Mesodermal cell (in vitro differentiated cells): Measurements from ENCODE around the gene RFNG.

Experiments
- H3K27ac ChIP-seq: 2 replicates; pipeline ENCODE4 v1.7.0; 2013; ENCODE audit warnings: mild to moderate bottlenecking, low read depth, low read length, moderate library complexity; ENCODE audit not compliant: severe bottlenecking
- H3K36me3 ChIP-seq: 2 replicates; pipeline ENCODE4 v1.7.1; 2013; ENCODE audit warnings: mild to moderate bottlenecking, low read length, moderate library complexity; ENCODE audit not compliant: control insufficient read depth, insufficient read depth
- H3K4me1 ChIP-seq: one replicate; pipeline ENCODE4 v1.7.1; 2013; ENCODE audit warnings: mild to moderate bottlenecking, low read length; ENCODE audit not compliant: insufficient read depth, control insufficient read depth, poor library complexity, severe bottlenecking
- H3K4me3 ChIP-seq: 2 replicates; pipeline ENCODE4 v1.7.0; 2013; ENCODE audit warnings: low read length, control low read depth, mild to moderate bottlenecking; ENCODE audit not compliant: insufficient read depth, poor library complexity, severe bottlenecking; ENCODE audit errors: extremely low read depth
- H3K9me3 ChIP-seq: 2 replicates; pipeline ENCODE4 v1.7.1; 2013; ENCODE audit warnings: mild to moderate bottlenecking, low read length, moderate library complexity; ENCODE audit not compliant: control insufficient read depth
- WGBS, 2 experiments: methylation state at CpG; one replicate each; pipeline ENCODE4 v1.1.5; 2013; ENCODE audit warnings: missing lambda C conversion rate in 2 of 2; ENCODE audit not compliant: insufficient coverage in 2 of 2; 5-methylcytosine and 5-hydroxymethylcytosine counted together

The RFNG gene

DNA sequence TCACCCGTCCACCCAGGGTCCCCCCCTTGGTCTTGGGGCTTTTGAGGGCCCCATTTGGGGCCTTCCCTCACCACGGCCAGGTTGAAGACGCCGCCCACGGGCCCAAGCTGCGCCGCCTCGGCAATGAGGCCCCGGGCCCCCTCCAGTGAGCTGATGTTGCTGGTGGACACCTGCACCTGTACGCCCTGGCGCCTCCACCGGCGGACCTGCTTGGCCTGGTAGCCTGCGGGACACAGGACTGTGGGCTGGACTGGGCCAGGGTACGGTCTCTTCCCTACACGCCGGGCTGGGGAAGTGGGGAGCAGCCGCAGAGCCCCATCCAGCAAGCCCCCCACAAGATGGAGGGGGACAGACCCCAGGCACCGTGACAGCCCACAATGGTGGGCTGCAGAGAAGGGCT lies 30.8 kb upstream of the RFNG start:
- H3K27ac ChIP-seq = no peak overlapping the region
- WGBS, 2 experiments = 96 to 98% methylated on average over 17 to 19 of the region's 19 CpGs
- no peaks in the 10 kb centered on the region for H3K4me1 ChIP-seq
- no peaks in the 10 kb centered on the region for H3K9me3 ChIP-seq
- H3K4me3 ChIP-seq = no peak overlapping the region
- peaks cover 96% of the 10 kb centered on the region for H3K36me3 ChIP-seq

DNA sequence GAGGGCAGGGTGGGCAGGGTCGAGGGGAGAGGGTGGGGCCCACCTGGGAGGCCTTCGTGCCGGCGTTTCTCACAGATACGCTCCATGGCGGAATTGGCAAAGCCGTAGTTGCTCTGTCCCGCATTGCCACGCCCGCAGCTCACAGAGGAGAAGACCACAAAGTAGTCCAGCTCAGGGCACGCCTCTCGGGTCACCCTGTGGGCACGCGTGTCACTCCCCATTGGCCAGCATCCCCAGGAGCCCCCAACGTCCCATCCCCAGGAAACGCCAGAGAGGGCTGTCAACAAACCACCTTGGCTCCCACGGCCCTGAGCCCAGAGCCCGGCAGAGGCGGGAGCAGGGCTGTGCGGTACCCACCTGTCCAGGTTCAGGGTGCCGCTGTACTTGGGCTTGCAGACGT lies 30.4 kb upstream of the RFNG start:
- 97% methylated on average over 22 of the region's 22 CpGs for WGBS, 2 experiments
- no peak overlapping the region for H3K27ac ChIP-seq
- no peaks in the 10 kb centered on the region for H3K4me1 ChIP-seq
- H3K4me3 ChIP-seq = no peak overlapping the region
- H3K36me3 ChIP-seq = peaks cover 92% of the 10 kb centered on the region
- H3K9me3 ChIP-seq = no peaks in the 10 kb centered on the region

DNA sequence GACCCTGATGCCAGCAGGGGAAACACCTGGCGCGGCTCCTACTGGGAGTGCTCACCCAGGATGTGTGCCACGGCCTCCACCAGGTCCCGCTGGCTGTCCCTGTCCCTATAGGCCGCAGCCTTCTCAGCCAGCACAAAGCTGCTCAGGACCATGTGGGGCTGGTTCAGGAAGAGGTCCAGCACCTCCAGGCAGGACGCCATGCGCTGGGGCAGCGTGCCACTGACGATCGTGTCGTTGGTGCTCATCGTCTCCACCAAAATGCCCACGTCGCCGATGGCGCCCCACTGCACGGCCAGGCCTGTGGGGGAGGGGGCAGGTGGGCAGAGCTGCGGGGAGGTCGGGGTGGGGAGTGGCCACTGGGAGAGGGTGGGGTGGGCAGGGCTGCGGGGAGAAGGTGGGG lies 29.9 kb upstream of the RFNG start:
- no peak overlapping the region for H3K4me3 ChIP-seq
- no peaks in the 10 kb centered on the region for H3K9me3 ChIP-seq
- 93 to 99% methylated on average over 7 to 15 of the region's 20 CpGs for WGBS, 2 experiments
- H3K27ac ChIP-seq = no peak overlapping the region
- peaks cover 88% of the 10 kb centered on the region for H3K36me3 ChIP-seq
- no peaks in the 10 kb centered on the region for H3K4me1 ChIP-seq

GRCh38 chr17:82080789-82081464 lies 29.3 kb upstream of the RFNG start:
- Histone ChIP-seq H3K4me1 (no peaks in the 10 kb centered on the region), H3K9me3 (no peaks in the 10 kb centered on the region), H3K36me3 (peaks cover 82% of the 10 kb centered on the region), H3K27ac (no peak overlapping the region), H3K4me3 (no peak overlapping the region)
- WGBS, 2 experiments = 98% methylated on average over 36 to 39 of the region's 44 CpGs

- no peak overlapping the region for H3K27ac ChIP-seq
- WGBS, 2 experiments = 94 to 96% methylated on average over 35 to 36 of the region's 36 CpGs
- no peaks in the 10 kb centered on the region for H3K4me1 ChIP-seq
- H3K9me3 ChIP-seq = no peaks in the 10 kb centered on the region
- H3K4me3 ChIP-seq = no peak overlapping the region
- peaks cover 75% of the 10 kb centered on the region for H3K36me3 ChIP-seq
Measured at GRCh38 chr17:82080048-82080788, 28.6 kb upstream of the RFNG start.

GRCh38 chr17:82079001-82079677 lies 27.5 kb upstream of the RFNG start:
- H3K27ac ChIP-seq = no peak overlapping the region
- H3K4me3 ChIP-seq = no peak overlapping the region
- no peaks in the 10 kb centered on the region for H3K4me1 ChIP-seq
- 97 to 99% methylated on average over 33 to 45 of the region's 47 CpGs for WGBS, 2 experiments
- H3K36me3 ChIP-seq = peaks cover 64% of the 10 kb centered on the region
- H3K9me3 ChIP-seq = no peaks in the 10 kb centered on the region

DNA sequence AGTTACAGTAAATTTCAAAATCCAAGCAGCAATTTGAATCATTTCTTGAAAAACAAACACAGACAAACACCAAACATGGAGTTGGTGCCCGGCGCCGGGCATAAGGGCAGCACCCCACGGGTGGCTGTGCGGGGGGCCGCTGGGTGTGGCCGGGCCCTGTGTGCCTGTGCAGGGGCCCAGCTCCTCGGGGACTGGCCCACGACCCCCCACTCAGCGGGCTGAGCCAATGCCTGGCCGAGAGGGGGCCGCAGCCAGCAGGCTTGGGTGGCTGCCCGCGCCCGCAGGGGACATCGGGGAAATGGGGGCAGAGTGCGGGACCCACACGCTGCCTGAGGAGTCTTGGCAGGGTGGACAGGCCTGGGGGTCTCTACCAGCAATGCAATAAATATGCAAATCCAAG lies 26.8 kb upstream of the RFNG start:
- 96% methylated on average over 18 of the region's 18 CpGs for WGBS, 2 experiments
- Histone ChIP-seq H3K4me3 (no peak overlapping the region), H3K27ac (no peak overlapping the region), H3K36me3 (peaks cover 57% of the 10 kb centered on the region), H3K9me3 (no peaks in the 10 kb centered on the region), H3K4me1 (no peaks in the 10 kb centered on the region)

DNA sequence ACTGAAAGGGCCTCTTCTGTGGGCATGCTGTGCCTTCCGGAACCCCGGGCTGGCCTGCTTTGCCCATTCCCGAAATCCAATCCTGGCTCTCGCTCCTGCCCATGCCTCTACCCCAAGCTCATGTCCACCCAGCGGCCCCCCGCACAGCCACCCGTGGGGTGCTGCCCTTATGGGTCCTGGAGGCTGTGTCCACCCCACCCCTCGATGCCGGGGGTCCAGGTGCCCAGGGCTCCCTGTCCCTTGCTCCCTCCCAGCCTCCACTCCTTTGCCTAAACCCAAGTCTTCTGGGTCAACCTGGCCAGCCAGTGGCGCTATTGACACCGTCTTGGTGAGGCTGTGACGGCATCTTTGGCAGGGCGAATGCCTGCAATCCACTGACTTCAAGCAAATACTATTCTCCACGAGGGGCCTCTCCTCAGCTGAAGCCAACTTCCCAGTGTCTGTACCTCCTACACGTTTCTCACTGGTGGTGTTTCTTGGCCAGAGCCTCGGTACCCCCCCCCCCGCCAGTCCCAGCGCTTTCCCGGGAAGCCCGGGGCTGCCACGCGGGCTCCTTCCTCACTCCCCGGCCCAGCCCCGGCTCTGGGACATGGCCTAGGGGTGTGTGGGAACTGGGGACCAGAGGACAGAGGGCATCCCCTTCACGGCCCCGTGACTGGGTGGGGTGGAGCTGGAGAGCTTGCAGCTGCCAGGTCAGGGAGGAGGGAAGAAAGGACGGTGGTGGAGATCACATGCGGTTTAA lies 26.2 kb upstream of the RFNG start:
- H3K9me3 ChIP-seq = no peaks in the 10 kb centered on the region
- H3K27ac ChIP-seq = no peak overlapping the region
- H3K4me3 ChIP-seq = no peak overlapping the region
- H3K4me1 ChIP-seq = no peaks in the 10 kb centered on the region
- H3K36me3 ChIP-seq = peaks cover 50% of the 10 kb centered on the region
- 90 to 91% methylated on average over 20 to 27 of the region's 28 CpGs for WGBS, 2 experiments

GRCh38 chr17:82076785-82077591 lies 25.4 kb upstream of the RFNG start:
- Histone ChIP-seq H3K9me3 (no peaks in the 10 kb centered on the region), H3K27ac (no peak overlapping the region), H3K4me1 (no peaks in the 10 kb centered on the region), H3K36me3 (peaks cover 42% of the 10 kb centered on the region), H3K4me3 (no peak overlapping the region)
- 87 to 94% methylated on average over 16 of the region's 21 CpGs for WGBS, 2 experiments
